Measurements from ENCODE around the gene COL12A1.
A peak's percentile ranks its signal among the peaks of the same experiment; 100 is the strongest.

Gene COL12A1

DNA sequence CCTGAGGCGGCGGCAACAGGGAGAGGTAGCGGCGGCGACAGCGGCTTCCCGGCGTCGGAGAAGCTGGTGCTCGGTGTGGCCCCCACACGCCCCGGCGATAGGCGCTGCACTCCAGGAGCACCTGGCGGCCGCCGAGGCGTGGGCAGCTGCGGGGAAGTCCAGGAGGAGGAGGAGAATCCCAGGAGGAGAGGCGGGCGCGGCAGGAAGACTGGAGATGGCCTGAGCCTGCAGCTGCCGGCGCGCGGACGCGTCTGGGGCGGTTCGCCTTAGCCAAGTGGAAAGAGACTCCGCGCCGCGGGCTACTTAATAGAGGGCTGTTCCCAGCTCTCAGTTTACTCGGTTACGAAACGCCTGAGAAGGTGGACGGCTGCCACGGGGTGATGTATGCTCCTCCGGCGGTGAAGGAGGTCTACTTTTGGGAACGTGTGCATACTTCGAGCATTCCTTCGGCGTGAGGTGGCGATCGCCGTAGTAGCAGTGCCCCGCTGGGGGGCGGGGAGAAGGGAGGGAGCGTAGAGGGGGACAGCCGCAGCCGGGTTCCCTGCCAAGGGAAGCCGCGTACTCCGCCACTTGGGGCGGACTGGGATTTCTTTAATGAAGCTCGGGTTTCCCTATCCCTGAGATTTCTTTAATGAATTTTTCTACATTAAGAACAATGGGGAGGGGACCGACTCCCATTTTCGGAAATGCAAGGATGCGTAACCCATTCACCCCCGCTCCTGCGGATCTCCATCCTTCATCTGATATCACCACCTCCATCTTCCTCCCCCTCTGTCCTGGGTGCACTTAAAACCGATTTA lies at the start of gene COL12A1:
Gene COL12A1, minus strand, starts transcription at position 278 of the 800 bp plus-strand sequence. CDS start 3,261 bp downstream, outside the sequence.
- DNase-seq (ENCODE audit: low spot score) = no peak

DNA sequence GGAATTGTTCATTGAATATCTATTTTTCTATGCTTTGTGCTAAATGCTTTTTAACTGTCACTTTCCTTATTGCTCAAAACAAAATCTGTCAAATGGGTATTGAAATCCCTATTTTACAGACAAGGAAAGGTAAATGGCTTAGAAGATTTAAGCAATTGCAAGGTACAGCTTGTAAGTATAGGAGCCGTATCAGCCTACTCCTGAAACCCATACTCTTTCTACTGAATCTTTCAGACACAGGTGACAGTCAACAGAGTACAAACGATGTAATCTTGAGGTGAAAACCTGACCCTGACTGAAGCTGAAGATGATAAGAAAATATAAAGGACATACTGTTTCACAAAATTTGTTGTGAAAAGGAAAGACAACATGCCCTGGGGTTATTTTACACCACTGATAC lies 44.7 kb upstream of the COL12A1 start:
- DNase-seq (ENCODE audit: low spot score) = no peak

- DNase-seq (ENCODE audit: low spot score) = no peak
Measured at GRCh38 chr6:75249837-75250236, 44.0 kb upstream of the COL12A1 start.

GRCh38 chr6:75246386-75246785 lies 40.5 kb upstream of the COL12A1 start:
- no peak for DNase-seq (ENCODE audit: low spot score)

- no peak for DNase-seq (ENCODE audit: low spot score)
Measured at GRCh38 chr6:75244063-75244584, 38.3 kb upstream of the COL12A1 start.

- DNase-seq (ENCODE audit: low spot score) = peak; percentile 89
Measured at GRCh38 chr6:75243333-75244062, 37.6 kb upstream of the COL12A1 start, which contains the start of gene COX7A2. COX7A2 (minus strand) TSS chr6:75243801; CDS start chr6:75243734, 67 bp downstream.

GRCh38 chr6:75236630-75237029 lies 30.8 kb upstream of the COL12A1 start:
- DNase-seq (ENCODE audit: low spot score) = no peak

DNA sequence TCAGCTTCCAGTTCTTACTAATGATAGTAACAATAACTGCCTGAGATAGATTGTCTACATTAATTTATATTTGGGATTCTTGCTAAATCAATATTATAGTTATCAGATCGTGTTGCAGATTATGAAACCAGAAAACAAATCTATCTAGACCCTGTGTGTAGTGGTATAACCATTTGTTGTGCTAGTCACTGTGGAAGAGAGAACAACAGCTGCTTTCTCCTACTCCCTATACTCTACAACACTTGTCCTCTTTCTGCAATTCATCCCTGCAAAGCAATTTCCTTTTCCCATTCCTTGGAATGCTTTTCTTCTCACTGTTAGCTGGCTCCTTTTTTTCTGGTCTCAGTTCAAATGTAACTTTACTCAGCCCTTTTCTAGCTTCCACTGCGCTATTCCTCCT lies 29.4 kb upstream of the COL12A1 start:
- no peak for DNase-seq (ENCODE audit: low spot score)

DNA sequence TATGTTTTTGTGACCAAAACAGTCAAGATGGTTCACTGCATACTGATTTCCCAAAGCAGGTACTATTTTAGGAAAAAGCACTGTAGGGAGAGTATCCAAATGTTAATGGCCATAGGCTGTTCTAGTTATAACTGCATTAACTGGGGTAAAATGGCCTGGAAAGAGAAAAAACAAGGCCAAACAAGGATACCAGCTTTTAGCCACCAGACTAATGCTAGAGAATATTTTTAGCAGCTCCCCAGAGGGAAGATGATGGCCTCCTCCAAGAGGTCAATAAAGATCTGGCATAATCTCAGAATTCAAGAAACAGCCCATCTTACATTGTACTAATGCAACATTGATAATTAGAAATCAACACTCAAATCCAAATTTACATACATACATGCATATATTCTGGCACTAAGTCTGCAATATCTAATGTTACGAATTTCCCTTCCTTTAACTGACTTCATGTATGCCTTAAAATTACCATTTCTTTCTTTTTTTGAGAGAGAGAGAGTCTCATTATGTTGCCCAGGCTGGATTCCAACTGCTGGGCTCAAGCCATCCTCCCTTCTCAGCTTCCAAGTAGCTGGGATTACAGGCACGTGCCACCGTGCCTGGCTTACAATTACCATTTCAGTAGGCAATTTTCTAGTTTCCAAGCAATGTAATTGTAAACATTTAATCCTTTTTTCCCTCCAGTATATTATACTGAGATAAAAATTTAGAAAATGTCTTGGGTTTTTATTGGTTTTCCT lies 28.4 kb upstream of the COL12A1 start:
- no peak for DNase-seq (ENCODE audit: low spot score)

DNA sequence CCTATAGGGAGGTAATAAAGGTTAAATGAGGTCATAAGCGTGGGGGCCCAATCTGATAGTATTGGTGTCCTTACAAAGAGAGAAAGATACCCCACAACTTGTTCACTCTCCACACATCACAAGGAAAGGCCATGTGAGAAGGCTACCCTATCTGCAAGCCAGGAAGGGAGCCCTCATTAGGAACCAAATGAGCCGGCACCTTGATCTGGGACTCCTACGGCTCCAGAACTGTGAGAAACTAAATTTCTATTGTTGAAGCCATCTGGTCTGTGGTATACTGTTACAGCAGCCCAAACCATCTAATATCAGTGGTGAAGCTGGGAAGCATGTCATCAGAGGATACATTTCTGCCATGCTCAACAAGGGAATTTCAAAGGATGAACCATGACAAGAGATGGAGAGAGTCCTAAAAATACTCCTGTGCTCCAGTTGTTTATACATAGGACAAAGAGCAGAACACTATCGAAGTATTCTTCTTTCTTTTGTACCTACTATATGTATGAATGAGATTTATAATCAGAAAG lies 27.3 kb upstream of the COL12A1 start:
- DNase-seq (ENCODE audit: low spot score) = no peak

GRCh38 chr6:75230484-75231325 lies 24.9 kb upstream of the COL12A1 start:
- no peak for DNase-seq (ENCODE audit: low spot score)

DNA sequence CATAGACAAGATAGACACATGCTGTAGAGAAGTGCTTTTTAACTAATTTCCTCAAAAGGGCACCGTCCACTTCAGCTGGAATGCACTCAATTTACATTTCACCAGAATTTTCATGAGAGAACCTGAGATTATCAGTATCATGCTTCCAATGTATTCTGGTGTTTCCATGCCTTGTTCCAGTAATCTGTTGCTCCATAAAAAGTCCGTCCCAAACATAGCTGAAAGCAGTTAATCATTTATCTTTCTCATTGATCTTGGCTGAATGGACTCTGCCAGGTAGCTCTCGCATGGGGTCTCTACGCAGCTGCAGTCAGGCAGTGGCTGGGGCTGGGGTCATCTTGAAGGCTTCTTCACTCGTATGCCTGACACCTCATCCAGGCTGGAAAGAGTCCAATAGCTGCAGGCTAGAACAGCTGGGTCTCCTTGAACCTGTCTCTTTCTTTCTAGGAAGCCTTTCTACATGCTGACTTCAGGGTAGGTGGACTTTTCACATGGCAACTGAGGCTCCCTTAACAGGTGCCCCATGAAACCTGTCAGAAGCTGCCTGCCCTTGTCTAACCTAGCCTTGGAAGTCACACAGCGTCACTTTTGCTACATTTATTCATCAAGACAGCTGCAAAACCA lies 18.6 kb upstream of the COL12A1 start:
- DNase-seq (ENCODE audit: low spot score) = no peak

DNA sequence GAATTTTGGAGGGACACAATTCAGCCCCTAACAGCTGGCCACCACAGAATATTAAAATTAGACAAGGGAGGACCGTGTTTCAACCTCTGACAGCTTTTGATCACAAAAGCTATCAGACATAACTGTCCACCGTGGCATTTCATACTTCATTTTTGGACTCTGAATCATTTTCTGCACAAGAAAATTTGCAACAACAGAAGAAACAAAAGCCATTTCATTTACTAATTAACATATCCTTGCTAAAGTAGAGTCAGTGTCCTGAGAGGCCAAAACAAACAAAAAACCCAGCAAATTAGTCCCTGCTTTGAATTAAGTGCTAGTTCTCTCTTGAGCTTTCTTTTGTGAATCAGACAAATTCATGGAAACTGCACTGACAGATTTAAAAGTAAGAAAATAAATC lies 17.6 kb upstream of the COL12A1 start:
- no peak for DNase-seq (ENCODE audit: low spot score)

DNA sequence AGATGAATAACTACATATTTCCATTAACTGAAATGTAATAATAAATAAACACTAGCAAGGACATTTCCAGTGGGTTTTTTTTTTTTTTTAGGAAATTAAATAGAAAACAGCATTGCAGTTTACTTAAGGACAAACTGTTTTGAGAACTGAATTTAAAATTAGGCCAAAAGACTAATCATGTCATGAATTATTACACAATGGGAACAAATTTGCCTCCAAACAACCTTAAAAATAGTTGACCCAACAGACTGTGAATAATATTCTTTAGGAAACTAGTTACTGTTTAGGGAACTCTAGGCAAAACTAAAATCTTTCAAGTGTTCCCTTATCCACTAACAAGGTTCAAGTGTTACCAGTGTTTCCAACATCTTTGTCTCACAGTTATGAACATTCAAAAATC lies 16.4 kb upstream of the COL12A1 start:
- no peak for DNase-seq (ENCODE audit: low spot score)

- no peak for DNase-seq (ENCODE audit: low spot score)
Measured at GRCh38 chr6:75221116-75221515, 15.3 kb upstream of the COL12A1 start.

- no peak for DNase-seq (ENCODE audit: low spot score)
Measured at GRCh38 chr6:75220357-75220756, 14.5 kb upstream of the COL12A1 start.

GRCh38 chr6:75219263-75219662 lies 13.4 kb upstream of the COL12A1 start:
- no peak for DNase-seq (ENCODE audit: low spot score)

DNA sequence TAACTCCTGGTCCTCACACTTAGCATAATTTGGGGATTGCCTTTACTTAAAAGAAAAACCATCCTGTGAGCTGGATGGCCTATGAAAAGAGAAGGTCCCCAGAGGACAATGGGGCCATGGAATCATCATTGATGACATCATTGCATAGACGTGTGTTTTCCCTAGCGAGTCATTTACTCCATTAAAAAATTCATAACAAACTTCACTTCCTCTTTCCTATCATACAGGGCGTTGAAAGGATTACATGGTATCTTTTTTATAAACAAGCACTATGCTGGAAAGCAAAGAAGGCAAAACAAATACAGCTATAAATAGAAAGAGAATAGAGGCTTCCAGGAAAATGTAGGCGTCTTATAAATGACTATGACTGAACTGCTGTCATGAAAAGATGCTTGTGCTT lies 11.3 kb upstream of the COL12A1 start:
- DNase-seq (ENCODE audit: low spot score) = no peak

DNA sequence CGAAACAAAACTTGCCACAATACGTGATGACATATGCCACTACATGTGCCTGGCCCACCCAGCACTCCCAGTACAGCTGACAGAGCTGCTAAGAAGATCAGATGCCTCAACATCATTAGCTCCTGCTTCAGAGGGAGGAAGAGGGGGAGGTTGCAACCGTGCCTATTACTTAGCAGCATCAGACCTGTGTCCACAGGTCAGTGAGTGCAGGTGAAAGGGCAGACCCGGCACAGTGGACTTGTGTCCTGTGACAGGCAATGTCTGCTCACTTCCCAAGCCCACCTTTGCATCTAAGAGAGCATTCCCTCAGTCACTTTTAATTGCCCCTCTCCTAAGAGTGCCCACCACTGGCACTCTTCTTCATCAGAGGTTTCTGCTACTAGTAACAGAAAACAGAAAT lies 9.4 kb upstream of the COL12A1 start:
- DNase-seq (ENCODE audit: low spot score) = no peak

GRCh38 chr6:75213732-75214131 lies 7.9 kb upstream of the COL12A1 start:
- no peak for DNase-seq (ENCODE audit: low spot score)

- no peak for DNase-seq (ENCODE audit: low spot score)
Measured at GRCh38 chr6:75213112-75213511, 7.3 kb upstream of the COL12A1 start.
